GM23338 (cell line): ENCODE measurements around the gene PIGS.

Source experiments
- CREB1 ChIP-seq: fragments of 250-450 bp; sonication (Bioruptor Pico); IDR thresholded peaks from 2 replicates; pipeline ENCODE4 v1.5.0; 2020; ENCODE audit warnings: low read depth, mild to moderate bottlenecking, moderate library complexity
- CTCF ChIP-seq, 2 experiments: fragments of 200-600 bp in 1 of 2; sonication (generic) in 1 of 2; conservative IDR thresholded peaks; 2 replicates each; pipeline versions ENCODE4 v1.5.1 to v1.6.1; 2016 to 2017; ENCODE audit warnings: antibody characterized with exemption in 2 of 2, low read depth in 2 of 2, mild to moderate bottlenecking in 2 of 2, moderate library complexity in 1 of 2
- EZH2 ChIP-seq: fragments of 200-600 bp; sonication (generic); IDR thresholded peaks from one replicate; pipeline ENCODE4 v1.8.0; 2017; ENCODE audit warnings: antibody characterized with exemption, mild to moderate bottlenecking, low read depth; ENCODE audit not compliant: unreplicated experiment
- EZH2phosphoT487 ChIP-seq: fragments of 200-600 bp; sonication (generic); IDR thresholded peaks from one replicate; pipeline ENCODE4 v1.8.1; 2018; ENCODE audit warnings: antibody characterized with exemption; ENCODE audit not compliant: unreplicated experiment
- JUNB ChIP-seq: IDR thresholded peaks from one replicate; pipeline ENCODE4 v1.6.1; 2016; ENCODE audit warnings: antibody characterized with exemption; ENCODE audit not compliant: unreplicated experiment
- POLR2AphosphoS5 ChIP-seq: IDR thresholded peaks from 2 replicates; pipeline ENCODE4 v1.6.1; 2016; ENCODE audit warnings: antibody characterized with exemption, low read depth
- REST ChIP-seq: IDR thresholded peaks from one replicate; pipeline ENCODE4 v1.6.1; 2018; ENCODE audit warnings: antibody characterized with exemption; ENCODE audit not compliant: unreplicated experiment
- STAT1 ChIP-seq: IDR thresholded peaks from one replicate; pipeline ENCODE4 v1.6.1; 2016; ENCODE audit warnings: antibody characterized with exemption; ENCODE audit not compliant: unreplicated experiment

GRCh38 chr17:28552176-28552999 lies 18.9 kb downstream of the PIGS start, which contains the start of gene UNC119:
- TF ChIP-seq EZH2 (no peak), CTCF (conservative IDR thresholded peaks at IDR 0.05; ENCODE audit: low read depth in 2 of 2) (no peak), JUNB (no peak), STAT1 (no peak), REST (no peak), EZH2phosphoT487 (no peak), CREB1 (CRISPR knock-in tag) (no peak), POLR2AphosphoS5 (peak; percentile 90)
